DND-41 (cell line): ENCODE data around the gene PTPRU.

Experiments used
- ATAC-seq: fragments of 200-7000 bp; cut with Tn5 transposase; 3 replicates; pipeline ENCODE4 v1.9.1; 2021; ENCODE audit warnings: low read depth; ENCODE audit not compliant: insufficient read depth
- DNase-seq: peaks from one replicate; pipeline ENCODE4 v3.0.0-alpha.2; 2020
- H2AFZ ChIP-seq: 2 replicates; pipeline ENCODE4 v1.6.0; 2012; ENCODE audit warnings: low read depth, low read length
- H3K27ac ChIP-seq: 2 replicates; pipeline ENCODE4 v1.5.1; 2012; ENCODE audit warnings: low read length, inconsistent platforms
- H3K27me3 ChIP-seq: fragments of 200-600 bp; sonication (generic); 2 replicates; pipeline ENCODE4 v1.6.0; 2012; ENCODE audit warnings: low read length, mild to moderate bottlenecking, inconsistent platforms; ENCODE audit not compliant: insufficient read depth, poor library complexity
- H3K36me3 ChIP-seq: 2 replicates; pipeline ENCODE4 v1.5.1; 2012; ENCODE audit warnings: low read length, inconsistent platforms; ENCODE audit not compliant: insufficient read depth
- H3K4me1 ChIP-seq: 2 replicates; pipeline ENCODE4 v1.5.1; 2012; ENCODE audit warnings: mild to moderate bottlenecking, low read length; ENCODE audit not compliant: insufficient read depth
- H3K4me2 ChIP-seq: 2 replicates; pipeline ENCODE4 v1.6.0; 2012; ENCODE audit warnings: mild to moderate bottlenecking, moderate library complexity, low read length, inconsistent platforms; ENCODE audit not compliant: insufficient read depth
- H3K4me3 ChIP-seq, 2 experiments: fragments of 200-600 bp in 1 of 2; shearing (Covaris generic) in 1 of 2; 2 replicates each; pipeline ENCODE4 v1.5.1; 2012 to 2016; ENCODE audit warnings: inconsistent platforms in 2 of 2, low read length in 2 of 2, mild to moderate bottlenecking in 2 of 2, low read depth in 1 of 2, moderate library complexity in 1 of 2
- H3K79me2 ChIP-seq: 2 replicates; pipeline ENCODE4 v1.6.0; 2012; ENCODE audit warnings: low read length, inconsistent platforms; ENCODE audit not compliant: insufficient read depth
- H3K9ac ChIP-seq: 2 replicates; pipeline ENCODE4 v1.6.0; 2012; ENCODE audit warnings: low read depth, mild to moderate bottlenecking, inconsistent platforms, low read length, moderate library complexity
- H3K9me3 ChIP-seq: 2 replicates; pipeline ENCODE4 v1.5.1; 2012; ENCODE audit warnings: low read length, moderate library complexity, mild to moderate bottlenecking, inconsistent platforms; ENCODE audit not compliant: insufficient read depth, severe bottlenecking
- H4K20me1 ChIP-seq: 2 replicates; pipeline ENCODE4 v1.6.0; 2012; ENCODE audit warnings: low read length; ENCODE audit not compliant: insufficient read depth
- EZH2 ChIP-seq: IDR thresholded peaks from 3 replicates; pipeline ENCODE4 v1.6.1; 2012; ENCODE audit warnings: borderline replicate concordance, low read depth, mild to moderate bottlenecking, moderate library complexity, low read length, inconsistent platforms; ENCODE audit not compliant: severe bottlenecking
- TF ChIP-seq, protein P1 (sequence below): IDR thresholded peaks from 2 replicates; pipeline ENCODE4 v1.5.1; 2012; ENCODE audit warnings: borderline replicate concordance, low read length, moderate library complexity, mild to moderate bottlenecking; ENCODE audit not compliant: poor library complexity, severe bottlenecking; ENCODE audit errors: extremely low read depth

Gene PTPRU

GRCh38 chr1:29289493-29289892, 53.2 kb downstream of the PTPRU start:
- Histone ChIP-seq H4K20me1 (no peaks in the 10 kb centered on the region; the same call in 1 of the 2 replicates), H2AFZ (no peak overlapping the region), H3K4me1 (no peaks in the 10 kb centered on the region), H3K36me3 (no peaks in the 10 kb centered on the region), H3K9ac (no peak overlapping the region), H3K4me3 (no peak overlapping the region), H3K4me2 (no peak overlapping the region), H3K27me3 (no peaks in the 10 kb centered on the region), H3K27ac (no peak overlapping the region), H3K9me3 (no peaks in the 10 kb centered on the region), H3K79me2 (no peaks in the 10 kb centered on the region)
- DNase-seq (no peak), ATAC-seq (no peak)
- TF ChIP-seq EZH2, result no peak
- TF ChIP-seq, protein P1, sequence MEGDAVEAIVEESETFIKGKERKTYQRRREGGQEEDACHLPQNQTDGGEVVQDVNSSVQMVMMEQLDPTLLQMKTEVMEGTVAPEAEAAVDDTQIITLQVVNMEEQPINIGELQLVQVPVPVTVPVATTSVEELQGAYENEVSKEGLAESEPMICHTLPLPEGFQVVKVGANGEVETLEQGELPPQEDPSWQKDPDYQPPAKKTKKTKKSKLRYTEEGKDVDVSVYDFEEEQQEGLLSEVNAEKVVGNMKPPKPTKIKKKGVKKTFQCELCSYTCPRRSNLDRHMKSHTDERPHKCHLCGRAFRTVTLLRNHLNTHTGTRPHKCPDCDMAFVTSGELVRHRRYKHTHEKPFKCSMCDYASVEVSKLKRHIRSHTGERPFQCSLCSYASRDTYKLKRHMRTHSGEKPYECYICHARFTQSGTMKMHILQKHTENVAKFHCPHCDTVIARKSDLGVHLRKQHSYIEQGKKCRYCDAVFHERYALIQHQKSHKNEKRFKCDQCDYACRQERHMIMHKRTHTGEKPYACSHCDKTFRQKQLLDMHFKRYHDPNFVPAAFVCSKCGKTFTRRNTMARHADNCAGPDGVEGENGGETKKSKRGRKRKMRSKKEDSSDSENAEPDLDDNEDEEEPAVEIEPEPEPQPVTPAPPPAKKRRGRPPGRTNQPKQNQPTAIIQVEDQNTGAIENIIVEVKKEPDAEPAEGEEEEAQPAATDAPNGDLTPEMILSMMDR, result no peak

DNA sequence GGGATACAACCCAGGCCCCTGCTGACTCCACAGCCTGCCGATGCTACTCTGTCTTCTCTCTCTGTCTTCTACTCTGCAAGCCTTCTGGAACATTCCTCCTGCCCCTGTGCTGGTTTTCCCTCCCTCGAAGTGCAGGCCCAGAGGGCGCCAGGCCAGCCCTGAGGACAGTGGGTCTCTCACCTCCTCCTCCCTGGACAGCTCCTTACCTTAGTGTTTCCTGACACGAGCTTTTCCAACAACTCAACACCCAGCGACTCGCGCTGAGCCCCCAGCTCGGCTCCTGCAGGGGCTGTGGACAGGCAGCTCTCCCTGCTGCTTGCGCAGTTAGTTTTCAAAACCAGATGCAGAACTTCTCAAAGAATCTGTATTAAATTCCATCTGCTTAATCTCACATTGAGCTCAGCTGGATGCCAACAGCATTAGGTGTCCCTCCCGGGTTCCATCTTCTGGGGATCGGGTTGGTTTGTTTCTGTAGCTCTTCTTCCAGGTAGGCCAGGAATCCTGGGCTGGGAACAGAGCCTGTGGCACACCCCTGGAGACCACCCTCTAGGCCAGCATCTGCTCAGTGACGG, 54.2 kb downstream of the PTPRU start:
- H3K36me3 ChIP-seq, result no peaks in the 10 kb centered on the region
- H3K27me3 ChIP-seq, result no peaks in the 10 kb centered on the region
- no peak overlapping the region for H2AFZ ChIP-seq
- TF ChIP-seq, protein P1, result no peak
- TF ChIP-seq EZH2, result no peak
- no peaks in the 10 kb centered on the region for H3K79me2 ChIP-seq
- no peaks in the 10 kb centered on the region for H3K4me1 ChIP-seq
- no peak overlapping the region for H3K9ac ChIP-seq
- H3K4me2 ChIP-seq, result no peak overlapping the region
- DNase-seq (no peak), ATAC-seq (no peak)
- no peak overlapping the region for H3K4me3 ChIP-seq
- no peaks in the 10 kb centered on the region; the same call in 1 of the 2 replicates for H4K20me1 ChIP-seq
- H3K9me3 ChIP-seq, result no peaks in the 10 kb centered on the region
- H3K27ac ChIP-seq, result no peak overlapping the region

DNA sequence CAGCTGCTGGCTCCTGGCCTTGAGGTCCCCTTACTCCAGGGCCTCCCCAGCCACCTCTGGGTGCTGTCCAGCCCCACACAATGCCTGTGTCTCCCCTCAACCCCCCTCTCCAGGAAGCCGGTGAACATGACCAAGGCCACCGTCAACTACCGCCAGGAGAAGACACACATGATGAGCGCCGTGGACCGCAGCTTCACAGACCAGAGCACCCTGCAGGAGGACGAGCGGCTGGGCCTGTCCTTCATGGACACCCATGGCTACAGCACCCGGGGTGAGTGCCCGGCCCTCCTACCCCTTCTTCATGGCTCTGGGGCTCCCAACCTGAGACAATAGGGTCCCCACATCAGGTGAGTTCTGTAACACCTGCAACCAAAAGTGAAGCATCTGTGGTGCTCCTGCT, 55.4 kb downstream of the PTPRU start:
- Histone ChIP-seq H4K20me1 (no peaks in the 10 kb centered on the region; the same call in 1 of the 2 replicates), H3K4me3 (no peak overlapping the region), H3K4me2 (no peak overlapping the region), H3K9me3 (no peaks in the 10 kb centered on the region), H3K9ac (no peak overlapping the region), H3K36me3 (no peaks in the 10 kb centered on the region), H3K4me1 (no peaks in the 10 kb centered on the region), H3K79me2 (no peaks in the 10 kb centered on the region), H3K27me3 (no peaks in the 10 kb centered on the region), H3K27ac (no peak overlapping the region), H2AFZ (no peak overlapping the region)
- ATAC-seq, result no peak
- TF ChIP-seq EZH2, result no peak
- no peak for DNase-seq

DNA sequence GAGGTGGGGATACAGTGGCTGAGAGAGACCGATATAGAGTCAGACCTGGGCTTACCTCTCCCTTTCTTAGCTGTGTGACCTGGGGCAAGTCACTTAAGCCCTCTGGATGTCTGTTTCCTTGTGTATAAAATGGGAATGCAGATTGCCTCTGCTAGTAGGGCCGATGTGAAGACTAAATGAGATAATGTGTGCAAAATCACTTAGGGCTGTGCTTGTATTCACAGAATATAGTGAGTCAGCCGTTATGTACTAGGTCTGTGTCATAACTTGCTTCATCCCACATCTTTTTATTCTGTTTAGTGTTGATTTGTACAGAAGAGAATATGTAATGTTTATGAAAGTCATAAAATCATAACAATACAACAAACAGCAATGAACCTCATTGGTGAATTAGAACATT, 56.0 kb downstream of the PTPRU start:
- H3K27ac ChIP-seq, result no peak overlapping the region

More for the DNA sequence above, 56.0 kb downstream of the PTPRU start:
- Histone ChIP-seq H3K4me2 (no peak overlapping the region), H2AFZ (no peak overlapping the region), H4K20me1 (no peaks in the 10 kb centered on the region; the same call in 1 of the 2 replicates), H3K36me3 (no peaks in the 10 kb centered on the region), H3K4me1 (no peaks in the 10 kb centered on the region), H3K27me3 (no peaks in the 10 kb centered on the region), H3K9ac (no peak overlapping the region), H3K4me3 (no peak overlapping the region), H3K9me3 (no peaks in the 10 kb centered on the region), H3K79me2 (no peaks in the 10 kb centered on the region)
- TF ChIP-seq EZH2, result no peak
- TF ChIP-seq, protein P1, result no peak
- DNase-seq, result no peak
- no peak for ATAC-seq
